ENCODE results near the gene FHOD3.
"Not testable (repeated sequence)": the region's sequence is repeated elsewhere in the genome, so short reads cannot be mapped to it uniquely, and the experiment has no call there.

FHOD3 gene

DNA sequence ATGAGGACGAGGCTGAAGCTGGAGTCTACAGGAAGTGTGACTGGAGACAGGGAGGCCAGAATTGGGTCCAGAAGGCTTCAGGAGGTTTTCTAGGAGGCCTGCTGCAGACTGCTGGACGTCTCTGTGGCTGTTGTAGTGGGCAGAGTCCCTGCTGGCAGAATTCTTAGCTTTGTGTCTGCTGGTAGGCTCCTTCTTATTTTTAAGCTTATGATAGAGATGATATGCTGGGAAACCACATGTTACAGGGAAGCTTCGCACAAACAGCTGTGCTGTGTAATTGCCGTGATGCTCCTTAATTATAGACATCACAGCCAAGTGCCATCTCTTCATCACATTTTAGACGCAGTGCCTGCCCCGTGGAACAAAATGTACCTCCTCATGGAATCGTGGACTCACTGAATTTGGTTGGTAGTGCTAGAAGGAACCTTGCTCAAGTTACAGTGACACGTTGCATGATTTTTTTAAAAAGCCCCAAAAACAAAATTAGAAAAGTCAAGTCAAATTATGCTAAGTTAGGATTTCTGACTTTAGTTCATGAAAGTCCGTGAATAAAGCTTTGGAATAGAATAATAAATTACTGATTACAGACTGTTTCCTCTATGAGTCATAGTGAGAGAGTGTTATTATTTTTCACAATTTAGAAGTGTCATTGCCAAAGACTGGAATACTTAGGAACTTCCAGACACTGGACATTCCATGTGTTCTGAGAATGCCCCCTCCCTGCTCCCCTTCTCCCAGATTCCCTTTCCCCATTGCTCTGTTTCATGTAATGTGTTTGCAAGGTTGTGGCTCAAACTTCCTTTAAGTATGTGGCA, 144.1 kb downstream of the FHOD3 start:
- DNase-seq (ENCODE audit: low read depth in 4 of 4, low spot score in 1 of 4): no peak

DNA sequence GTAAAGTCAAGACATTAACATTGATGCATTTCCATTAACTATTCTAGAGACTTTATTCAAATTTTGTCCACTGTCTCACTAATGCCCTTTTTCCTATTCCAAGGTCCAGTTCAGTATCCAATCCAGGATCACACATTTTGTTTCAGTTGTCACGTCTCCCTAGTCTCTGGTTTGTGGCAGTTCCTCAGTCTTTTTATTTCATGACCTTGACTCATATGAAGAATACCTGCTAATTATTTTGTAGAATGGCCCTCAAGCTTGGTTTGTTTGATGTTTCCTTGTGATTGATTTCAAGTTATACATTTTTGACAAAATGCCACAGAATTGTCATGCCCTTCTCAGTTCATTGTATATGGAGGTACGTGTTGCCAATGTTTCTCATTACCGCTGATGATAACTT, 145.2 kb downstream of the FHOD3 start:
- DNase-seq (ENCODE audit: low read depth in 4 of 4, low spot score in 1 of 4): no peak

DNA sequence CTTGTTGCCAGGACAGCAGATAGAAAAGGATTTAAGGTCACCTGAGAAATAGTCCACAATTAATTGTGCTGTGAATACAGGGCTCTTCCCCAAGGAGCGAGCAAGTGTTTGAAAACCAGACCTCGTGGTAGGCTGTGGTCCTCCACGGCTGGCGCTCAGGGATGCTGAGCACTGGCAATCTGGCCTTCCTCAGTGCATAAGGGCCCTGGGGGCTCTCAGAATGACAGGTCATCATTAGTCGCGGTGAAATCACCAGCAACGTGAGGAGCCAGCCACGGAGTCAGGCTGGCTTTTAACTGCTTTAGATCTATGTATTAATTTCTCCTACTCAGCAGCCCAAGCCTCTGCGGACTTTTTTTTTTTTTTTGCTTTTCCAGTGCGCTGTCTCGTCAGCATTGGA, 148.5 kb downstream of the FHOD3 start:
- no peak for DNase-seq (ENCODE audit: low read depth in 4 of 4, low spot score in 1 of 4)

DNA sequence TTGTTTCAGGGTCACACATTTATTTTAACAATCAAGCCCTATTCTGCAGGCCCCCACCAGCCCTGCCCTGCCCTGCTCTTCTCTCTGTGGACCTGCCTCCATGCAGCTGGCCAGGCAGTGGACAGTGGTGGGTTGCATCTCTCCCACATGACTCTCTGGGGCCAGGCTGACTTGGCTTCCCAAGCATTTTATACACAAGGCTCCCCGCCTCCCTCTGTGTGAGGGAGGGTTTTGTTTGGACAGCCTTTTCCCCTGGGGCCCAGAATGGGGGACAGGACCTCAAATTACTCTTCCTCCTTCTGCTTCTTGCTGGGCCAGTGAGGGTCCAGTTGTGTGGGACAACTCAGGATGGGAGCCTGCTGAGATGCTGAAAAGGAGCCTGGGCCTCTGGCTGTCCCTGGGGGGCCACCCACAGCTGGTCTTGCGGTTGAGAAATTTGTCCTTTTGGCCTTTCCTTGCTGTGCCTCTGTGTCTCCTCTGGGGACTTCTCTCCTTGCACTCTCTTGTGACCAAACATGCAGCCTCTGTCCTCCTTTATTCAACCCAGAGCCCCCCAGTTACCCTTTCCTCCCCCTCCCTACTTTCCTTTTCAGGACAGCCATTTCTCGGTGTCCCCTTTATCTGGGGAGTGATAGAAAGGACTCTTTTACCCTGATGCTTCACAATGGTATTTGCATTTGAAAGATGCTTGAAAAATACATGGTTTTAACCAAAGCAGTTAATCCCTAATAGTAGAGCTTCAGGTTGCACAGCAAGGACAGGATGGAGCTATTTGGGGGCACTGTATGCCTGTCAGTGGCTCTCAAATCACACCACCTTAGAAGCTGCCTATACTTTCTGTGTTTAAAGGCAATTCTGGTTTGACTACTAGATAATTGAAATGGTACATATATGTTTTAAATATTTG, 151.1 kb downstream of the FHOD3 start:
- no peak for DNase-seq (ENCODE audit: low read depth in 4 of 4, low spot score in 1 of 4)

DNA sequence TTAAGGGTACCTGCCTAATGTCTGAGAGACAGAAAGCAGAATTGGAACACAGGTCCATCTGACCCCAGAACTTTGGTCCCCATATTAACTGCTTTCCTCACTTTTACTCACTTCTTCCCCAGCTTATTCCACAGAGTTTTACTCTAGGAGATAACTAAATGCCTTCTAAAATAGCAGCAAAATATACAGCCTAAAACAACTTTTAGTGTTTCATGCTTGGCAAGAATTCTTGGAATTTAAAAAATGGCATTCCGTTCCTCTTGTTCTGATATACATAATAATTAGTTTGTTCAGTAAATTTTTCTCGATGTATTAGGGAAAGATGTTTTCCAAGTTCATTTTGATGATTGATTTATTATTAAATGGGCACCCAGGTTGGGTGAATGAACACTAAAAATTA, 151.9 kb downstream of the FHOD3 start:
- no peak for DNase-seq (ENCODE audit: low read depth in 4 of 4, low spot score in 1 of 4)

DNA sequence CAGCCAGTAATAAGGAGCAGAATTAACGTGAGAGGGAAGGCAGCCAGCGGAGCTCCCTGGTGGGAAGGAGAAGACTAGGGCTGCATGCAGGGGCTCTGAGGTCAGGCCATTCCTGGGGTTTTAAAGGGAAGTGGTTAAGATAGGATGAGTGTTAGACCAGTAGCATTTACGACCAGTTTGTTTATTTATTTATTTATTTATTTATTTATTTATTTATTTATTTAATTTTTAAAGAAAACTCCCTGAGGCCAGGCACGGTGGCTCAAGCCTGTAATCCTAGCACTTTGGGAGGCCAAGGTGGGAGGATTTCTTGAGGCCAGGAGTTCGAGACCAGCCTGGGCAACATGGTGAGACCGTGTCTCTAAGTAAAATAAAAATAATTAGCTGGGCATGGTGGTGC, 152.8 kb downstream of the FHOD3 start:
- DNase-seq (ENCODE audit: low read depth in 4 of 4, low spot score in 1 of 4): no peak

DNA sequence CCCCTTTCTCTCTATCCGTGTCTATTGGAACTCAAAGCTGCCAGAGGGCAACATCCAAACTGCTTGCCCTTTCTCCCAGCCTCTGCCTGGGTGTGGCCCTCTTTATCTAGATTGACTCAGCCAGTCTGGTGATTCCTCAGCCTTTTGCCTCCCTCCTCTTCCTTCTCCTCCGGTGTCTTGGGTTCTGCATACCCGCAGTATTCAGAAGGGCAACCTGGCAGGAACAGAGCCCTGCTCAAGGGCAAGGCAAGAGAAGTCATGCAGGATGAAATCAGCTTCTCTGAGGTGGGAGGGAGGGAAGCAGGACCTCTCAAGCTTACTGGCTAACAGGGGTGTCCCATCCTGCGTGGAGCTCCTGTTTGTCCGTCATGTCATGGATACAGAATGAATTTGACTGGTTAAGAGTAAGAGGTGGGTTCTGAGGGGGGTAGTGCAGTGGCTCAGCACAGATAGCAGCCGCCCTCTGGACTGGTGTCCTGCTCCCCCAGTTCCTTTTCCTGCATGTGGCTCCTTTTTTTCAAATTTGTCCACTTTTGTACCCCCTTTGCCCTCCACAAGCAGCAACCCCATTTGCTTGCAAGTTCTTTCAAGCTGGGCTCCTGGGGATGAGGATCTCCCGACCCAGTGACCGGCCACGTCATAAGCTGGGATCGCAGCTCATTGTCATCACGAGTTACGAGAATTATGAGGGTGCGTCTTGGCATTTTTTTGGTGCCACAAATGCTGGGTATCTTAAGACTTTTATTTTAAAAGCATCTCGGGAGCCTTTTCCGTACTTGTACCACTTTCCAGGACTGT, 154.1 kb downstream of the FHOD3 start:
- no peak for DNase-seq (ENCODE audit: low read depth in 4 of 4, low spot score in 1 of 4)

DNA sequence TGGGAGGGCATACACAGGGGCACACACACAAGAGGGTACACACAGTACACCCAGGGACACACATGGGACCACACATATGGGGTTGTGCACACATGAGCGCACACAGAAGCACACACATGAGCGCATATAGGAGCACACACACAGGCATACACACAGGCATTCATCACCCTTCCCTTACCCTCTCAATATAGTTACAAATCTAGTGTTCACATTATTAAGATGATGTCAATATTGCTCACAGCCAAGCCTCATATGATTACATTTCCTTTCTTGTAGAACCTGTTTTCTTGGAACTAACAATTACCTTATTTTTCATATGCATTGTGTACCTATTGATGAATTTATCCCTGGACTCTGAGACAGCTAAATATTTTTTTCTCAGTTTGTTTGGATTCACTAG, 156.7 kb downstream of the FHOD3 start:
- DNase-seq (ENCODE audit: low read depth in 4 of 4, low spot score in 1 of 4): no peak

DNA sequence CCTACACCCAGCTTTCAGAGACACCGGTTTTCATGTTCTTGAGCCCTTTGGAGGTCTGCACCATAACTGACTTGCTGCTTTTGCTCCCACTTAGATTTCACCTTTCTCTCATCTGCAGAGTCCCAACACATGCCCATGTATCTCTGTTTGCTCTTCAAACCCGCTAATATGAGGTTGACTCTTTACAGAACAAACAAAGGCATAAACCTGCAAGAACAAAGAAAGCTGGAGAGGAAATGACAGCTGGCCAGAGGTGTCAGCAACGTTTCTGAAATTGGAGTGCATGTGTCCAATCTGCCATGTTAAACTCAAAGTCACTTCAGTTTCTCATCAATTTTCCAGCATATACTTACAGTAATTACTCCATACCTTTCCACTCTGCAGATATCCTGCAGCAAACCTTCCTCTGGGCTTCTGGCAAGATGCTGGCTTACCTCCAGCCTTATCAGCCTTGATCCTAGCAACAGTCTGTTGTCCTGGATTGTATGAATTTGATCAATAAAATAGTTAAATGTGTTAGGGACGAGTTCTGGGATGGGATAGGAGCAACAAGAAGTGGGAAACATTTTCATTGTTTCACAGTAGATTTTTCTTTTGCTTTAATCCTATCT, 157.4 kb downstream of the FHOD3 start:
- no peak for DNase-seq (ENCODE audit: low read depth in 4 of 4, low spot score in 1 of 4)

DNA sequence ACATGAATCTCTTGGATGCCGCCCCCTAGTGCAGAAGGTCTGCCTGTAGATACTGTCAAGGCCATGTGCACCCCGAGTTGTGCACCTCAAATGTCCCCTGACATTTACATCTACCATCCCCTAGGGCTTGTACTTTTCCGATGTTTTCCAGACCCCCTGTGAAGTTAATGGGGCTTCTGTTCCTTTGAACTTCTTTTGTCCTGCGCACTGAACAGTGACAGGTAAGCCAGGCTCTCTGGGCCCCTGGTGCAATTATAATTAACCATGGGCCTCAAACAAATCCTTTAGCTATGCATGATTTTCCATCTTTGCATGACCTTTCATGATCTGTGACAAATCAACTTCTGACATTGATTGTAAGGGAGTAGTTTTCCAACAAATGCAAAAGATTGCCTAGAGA, 158.4 kb downstream of the FHOD3 start:
- no peak for DNase-seq (ENCODE audit: low read depth in 4 of 4, low spot score in 1 of 4)

DNA sequence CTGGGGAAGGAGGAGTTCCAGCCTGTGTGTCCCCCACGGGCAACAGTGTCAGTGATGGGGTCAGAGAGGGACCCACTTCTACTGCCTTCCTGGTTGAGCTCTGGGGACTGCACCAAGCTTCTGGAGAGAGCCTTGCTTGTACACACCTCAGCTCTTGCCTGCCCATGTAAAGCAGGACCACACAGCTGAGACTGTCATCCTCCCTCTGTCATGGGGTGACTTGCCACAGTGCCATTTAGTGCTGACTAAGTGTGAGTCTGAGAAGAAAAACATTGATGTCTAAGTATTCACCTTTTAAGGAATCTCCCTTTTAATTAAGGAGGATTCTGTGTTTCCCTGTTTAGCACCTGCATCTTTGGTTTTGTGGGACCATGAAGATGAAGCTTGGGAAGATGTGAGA, 159.1 kb downstream of the FHOD3 start:
- no peak for DNase-seq (ENCODE audit: low read depth in 4 of 4, low spot score in 1 of 4)

DNA sequence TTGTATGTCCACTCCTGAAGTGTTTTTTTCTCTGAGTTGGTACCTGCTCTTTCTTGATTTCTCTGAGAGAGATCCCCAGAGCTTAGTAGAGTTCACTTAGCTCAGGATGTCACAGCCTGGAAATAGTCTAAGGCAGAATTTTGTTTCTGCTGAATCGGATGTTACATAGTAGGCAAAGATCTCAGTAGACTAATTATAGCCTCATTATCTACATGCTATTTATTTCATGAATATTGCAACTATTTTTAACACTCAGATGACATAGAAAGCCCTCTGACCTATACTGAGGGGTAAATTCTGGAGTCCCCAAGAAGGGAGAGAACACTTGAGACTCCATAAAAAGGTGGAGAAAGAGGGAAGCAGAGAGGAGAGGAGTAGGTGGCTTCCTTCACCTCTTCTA, 160.2 kb downstream of the FHOD3 start:
- DNase-seq (ENCODE audit: low read depth in 4 of 4, low spot score in 1 of 4): no peak

DNA sequence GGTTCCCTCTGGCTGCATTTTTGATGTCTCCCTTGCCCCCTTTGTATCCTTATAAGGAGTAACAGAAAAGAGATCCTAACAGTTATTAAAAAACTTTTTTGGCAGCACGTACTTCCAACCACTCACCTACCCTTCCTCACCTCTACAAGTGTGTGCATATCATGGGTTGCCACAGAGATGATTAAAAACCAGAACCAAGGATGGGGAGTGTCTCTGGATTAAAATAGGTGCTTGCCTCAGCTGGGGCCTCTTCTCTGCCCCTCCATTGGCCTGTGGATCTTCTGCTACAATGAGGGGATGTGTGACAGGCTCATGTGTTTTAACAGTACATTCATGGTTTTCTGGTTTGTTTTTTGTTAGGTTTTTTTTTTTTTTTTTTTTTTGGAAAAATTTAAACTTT, 160.8 kb downstream of the FHOD3 start:
- DNase-seq (ENCODE audit: low read depth in 4 of 4, low spot score in 1 of 4): no peak

DNA sequence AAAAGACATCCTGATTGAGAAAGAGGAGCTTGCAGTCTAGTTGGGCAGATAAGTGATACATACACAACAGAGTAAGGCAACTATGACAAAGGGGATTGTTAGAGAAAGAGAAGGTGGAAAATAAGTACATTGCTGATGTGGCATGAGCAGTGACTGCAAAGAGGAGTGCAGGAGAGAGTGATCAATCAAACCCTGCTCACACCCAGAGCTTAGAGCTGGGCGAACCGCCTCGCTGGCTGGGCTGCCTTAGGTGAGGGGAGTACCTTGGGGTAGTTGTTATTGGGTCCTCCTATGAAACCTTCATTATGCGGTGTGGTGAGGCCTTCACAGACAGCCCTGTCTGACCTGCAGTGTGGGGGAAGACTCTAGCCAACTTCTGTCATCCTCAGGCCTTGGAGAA, 161.7 kb downstream of the FHOD3 start:
- no peak for DNase-seq (ENCODE audit: low read depth in 4 of 4, low spot score in 1 of 4)

DNA sequence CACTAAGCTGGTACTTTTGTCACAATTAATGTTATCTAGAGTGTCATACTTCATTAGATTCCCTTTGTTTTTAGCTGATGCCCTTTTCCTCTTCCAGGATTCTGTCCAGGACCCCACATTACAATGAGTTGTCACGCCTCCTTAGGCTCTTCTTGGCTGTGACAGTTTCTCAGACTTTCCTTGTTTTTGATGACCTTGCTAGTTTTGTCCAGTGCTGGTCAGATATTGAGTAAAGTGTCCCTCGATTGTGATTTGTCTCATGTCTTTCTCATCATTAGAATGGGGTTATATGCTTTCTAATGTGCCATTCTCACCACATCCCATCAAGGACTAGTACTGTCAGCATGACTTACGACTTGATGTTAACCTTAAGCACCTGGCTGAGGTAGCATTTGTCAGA, 162.3 kb downstream of the FHOD3 start:
- no peak for DNase-seq (ENCODE audit: low read depth in 4 of 4, low spot score in 1 of 4)

DNA sequence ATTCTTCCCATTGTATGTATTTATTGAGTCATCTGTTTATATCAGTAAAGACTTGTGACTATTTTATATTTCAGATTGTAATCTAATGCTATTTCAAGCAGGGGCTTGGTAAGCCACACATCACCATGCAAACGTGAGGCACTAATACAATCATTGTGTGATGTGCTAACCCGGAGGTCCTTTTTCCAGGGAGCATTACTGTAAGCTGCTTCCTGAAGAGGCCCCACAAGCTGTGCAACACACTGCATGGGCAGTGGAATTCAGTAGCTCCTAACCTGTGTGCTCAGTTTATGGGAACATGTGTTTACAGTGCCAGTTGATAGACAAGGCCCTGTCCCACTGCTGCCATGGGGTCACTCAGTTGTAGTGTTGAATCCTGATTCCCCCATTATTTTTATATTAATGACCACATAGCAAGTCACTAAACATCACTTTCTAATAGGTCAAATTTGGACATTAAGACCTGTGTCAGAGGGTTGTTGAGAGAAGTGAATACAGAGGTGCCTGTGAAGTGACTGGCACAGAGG, 162.9 kb downstream of the FHOD3 start:
- DNase-seq (ENCODE audit: low read depth in 4 of 4, low spot score in 1 of 4): no peak

DNA sequence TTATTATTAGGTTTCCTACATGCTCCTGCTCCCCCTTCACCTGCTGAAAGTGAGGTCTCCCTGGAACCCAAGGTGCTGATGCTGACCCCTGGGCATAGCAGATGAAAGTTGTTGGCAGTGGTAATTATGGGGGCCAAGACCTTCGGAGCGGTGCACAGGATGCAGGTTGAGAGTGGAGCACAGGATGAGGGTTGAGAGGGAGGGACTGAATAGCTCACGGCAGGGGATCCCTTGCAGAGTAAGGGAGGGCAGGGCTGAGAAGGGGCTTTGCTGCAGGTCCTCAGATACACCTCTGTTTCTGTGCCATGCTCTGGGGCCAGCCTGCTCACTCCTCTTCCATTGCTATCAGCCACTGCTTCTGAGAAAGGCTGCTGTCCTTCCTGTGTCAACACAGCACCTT, 163.3 kb downstream of the FHOD3 start:
- no peak for DNase-seq (ENCODE audit: low read depth in 4 of 4, low spot score in 1 of 4)

DNA sequence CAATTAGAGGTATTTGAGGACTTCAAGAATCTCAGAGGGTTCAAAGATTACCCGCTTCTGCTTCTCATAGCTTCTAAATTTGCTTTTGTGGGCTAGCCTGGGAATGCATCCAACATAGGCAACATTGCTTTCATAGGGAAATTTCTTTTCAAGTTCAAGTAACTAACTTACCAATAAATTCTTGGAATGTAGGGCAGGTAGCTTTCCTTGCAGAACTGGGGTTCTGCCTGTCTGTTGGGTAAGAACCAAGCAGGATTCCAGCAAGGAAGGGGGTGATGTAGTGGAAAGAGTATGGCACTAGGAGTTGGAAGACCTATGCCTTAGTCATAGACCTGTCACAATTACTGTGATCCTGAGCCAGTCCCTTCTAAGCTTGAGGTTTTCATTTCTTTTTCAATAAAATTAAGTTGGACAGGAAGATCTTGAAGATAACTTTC, 164.1 kb downstream of the FHOD3 start:
- no peak for DNase-seq (ENCODE audit: low read depth in 4 of 4, low spot score in 1 of 4)

DNA sequence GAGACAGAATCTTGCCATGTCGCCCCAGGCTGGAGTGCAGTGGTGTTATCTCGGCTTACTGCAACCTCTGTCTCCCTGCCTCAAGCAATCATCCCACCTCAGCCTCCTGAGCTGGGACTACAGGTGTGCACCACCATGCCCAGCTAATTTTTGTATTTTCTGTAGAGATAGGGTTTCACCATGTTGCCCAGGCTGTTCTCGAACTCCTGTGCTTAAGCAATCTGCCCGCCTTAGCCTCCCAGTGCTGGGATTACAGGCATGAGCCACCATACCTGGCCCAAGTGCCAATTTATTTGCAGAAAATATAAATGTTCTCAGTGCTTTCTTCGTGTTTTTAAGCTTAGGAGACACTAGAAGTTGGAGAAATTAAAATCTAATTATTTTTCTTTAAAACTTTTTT, 166.0 kb downstream of the FHOD3 start:
- DNase-seq (ENCODE audit: low read depth in 4 of 4, low spot score in 1 of 4): not testable (repeated sequence)

DNA sequence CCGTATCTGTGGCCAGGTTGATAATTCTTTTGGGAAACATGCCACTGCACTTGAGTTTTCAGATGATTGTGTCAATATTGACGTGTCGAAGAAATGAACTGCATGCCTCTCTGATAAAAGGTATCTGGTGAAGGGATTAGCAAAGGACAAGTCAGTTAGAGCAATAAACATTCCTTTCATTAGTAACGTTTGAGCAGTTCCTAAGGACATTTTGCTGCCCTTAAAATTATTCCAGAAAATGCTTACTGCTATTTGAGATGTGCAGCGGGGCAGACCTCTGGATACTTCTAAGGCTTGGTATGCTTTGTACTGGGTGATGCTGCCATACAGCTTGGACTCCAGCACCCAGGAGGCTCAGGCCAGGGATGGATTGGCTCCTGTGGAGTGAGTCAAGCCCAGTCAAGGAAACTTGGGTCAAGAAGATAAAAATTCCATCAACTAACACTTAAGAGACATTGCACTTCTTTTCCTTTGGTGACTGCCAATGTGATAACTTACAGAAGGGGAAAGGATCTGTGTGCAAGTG, 166.7 kb downstream of the FHOD3 start:
- no peak for DNase-seq (ENCODE audit: low read depth in 4 of 4, low spot score in 1 of 4)

DNA sequence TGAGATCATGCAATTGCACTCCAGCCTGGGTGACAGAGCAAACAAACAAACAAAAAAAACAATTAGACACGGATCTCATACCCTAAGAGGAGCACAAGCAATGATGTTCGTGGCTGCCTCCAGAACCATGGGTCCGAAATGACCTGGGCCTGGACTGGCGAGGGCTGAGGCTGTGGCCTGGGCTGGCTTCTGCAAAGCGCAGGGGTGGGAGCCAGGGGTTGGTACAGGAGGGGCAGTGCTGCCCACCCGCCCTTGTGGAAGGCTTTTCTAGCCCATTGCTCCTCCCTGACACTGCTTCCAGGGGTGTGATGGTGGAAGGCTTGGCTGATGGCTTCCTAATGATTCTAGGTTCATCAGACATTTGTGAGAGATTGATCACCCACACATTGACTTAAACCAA, 167.8 kb downstream of the FHOD3 start:
- DNase-seq (ENCODE audit: low read depth in 4 of 4, low spot score in 1 of 4): no peak

All from stimulated activated CD4-positive, alpha-beta T cell treated with anti-CD3 and anti-CD28 coated beads, Interleukin-1b, Interleukin-23, amount 100 ng/mL, for 24 hours (primary cell).